ENCODE data around the gene PIEZO1. TPM values are rescaled to one million over a fixed set of nuclear protein-coding genes. Genes with fewer than 3 reads are reported as not detected.

The PIEZO1 gene
- total RNA-seq, 5 donors from 2014 or later (not counting 1 experiment from before 2014, with no cell fraction given), result 139 to 274 (median 240) TPM

DNA sequence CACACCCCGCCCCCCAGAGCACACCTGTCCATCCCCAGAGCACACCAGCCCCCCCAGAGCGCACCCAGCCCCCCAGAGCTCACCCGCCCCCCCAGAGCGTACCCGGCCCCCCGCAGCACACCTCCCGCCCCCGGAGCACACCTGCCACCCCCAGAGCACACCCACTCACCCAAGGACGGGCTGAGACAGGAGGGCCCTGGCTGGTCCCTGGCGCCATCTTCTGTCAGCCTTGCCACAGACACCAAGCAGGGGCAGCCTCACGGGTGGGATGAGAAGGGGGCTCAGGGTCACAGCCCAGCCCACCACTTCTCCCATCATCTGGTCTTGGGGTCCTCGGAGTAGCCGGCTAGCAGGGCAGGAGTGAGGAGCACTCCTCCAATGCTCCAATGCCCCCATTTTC, 31.8 kb downstream of the PIEZO1 start:
- WGBS (ENCODE audit: insufficient coverage), result 100% methylated on average over 1 of the region's 13 CpGs
- H3K4me3 ChIP-seq (ENCODE audit: control insufficient read depth in 1 of 2, extremely low read depth in 1 of 2, low read length in 1 of 2), result no peak overlapping the region
- CTCF ChIA-PET, result no interaction called here
- H3K9me3 ChIP-seq, result no peaks in the 10 kb centered on the region
- Mint-ChIP-seq H3K4me1 (peaks cover 0 to 19% (median 9%) of the 10 kb centered on the region in 3 donors), H3K27ac (no peak overlapping the region), H3K27me3 (no peaks in the 10 kb centered on the region), H3K9me3 (no peaks in the 10 kb centered on the region), H3K4me3 (no peak overlapping the region), H3K36me3 (no peaks in the 10 kb centered on the region)
- POLR2A ChIA-PET, result no interaction called here
- H3K27me3 ChIP-seq (replicated peaks in 1 of 2; ENCODE audit: control insufficient read depth in 2 of 2, extremely low read depth in 1 of 2, insufficient read depth in 2 of 2, low read length in 1 of 2), result no peaks in the 10 kb centered on the region
- H3K36me3 ChIP-seq (ENCODE audit: control insufficient read depth in 2 of 2, extremely low read depth in 1 of 2, insufficient read depth in 1 of 2, low read length in 1 of 2), result peaks cover 11% of the 10 kb centered on the region in 2 donors
- ATAC-seq (replicated peaks in 1 of 4), result no peak
- H3K4me1 ChIP-seq (ENCODE audit: control insufficient read depth in 1 of 2, extremely low read depth in 1 of 2, insufficient read depth in 2 of 2, low read length in 2 of 2), result peaks cover 0 to 32% of the 10 kb centered on the region in 2 experiments
- no peak overlapping the region for H3K27ac ChIP-seq (ENCODE audit: low read length)
- no peak for DNase-seq

DNA sequence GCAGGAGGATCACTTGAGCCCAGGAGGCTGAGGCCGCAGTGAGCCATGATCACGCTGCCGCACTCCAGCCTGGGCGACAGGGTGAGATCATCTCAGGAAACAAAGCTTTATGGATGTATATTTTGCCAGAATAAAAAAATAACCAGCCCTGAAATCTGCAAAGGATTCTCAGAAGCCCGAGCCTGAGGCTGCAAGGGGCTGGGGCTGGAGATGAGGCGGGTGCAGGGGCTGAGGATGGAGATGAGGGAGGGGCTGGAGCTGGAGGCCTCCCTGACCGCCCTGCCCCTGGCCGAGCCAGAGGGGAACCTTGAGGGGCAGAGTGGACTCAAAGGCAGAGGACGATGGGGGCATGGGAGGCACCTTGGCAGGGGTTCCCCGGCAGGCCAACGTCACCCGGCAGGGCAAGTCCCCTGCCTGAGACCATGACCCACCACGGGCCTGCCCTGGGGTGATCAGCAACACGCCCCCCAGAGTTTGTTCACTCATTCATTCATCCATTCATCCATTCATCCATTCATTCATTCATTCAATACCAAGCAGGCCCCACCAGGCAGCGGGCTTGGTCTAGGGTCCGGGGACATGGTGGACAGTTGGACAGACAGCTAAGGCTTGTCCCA, 32.5 kb downstream of the PIEZO1 start:
- H3K27me3 Mint-ChIP-seq, result no peaks in the 10 kb centered on the region
- H3K4me1 Mint-ChIP-seq, result peaks cover 0 to 16% (median 8%) of the 10 kb centered on the region in 3 donors
- no peaks in the 10 kb centered on the region for H3K9me3 Mint-ChIP-seq
- H3K4me3 ChIP-seq (ENCODE audit: control insufficient read depth in 1 of 2, extremely low read depth in 1 of 2, low read length in 1 of 2), result no peak overlapping the region
- H3K27ac ChIP-seq (ENCODE audit: low read length), result no peak overlapping the region
- H3K27me3 ChIP-seq (replicated peaks in 1 of 2; ENCODE audit: control insufficient read depth in 2 of 2, extremely low read depth in 1 of 2, insufficient read depth in 2 of 2, low read length in 1 of 2), result no peaks in the 10 kb centered on the region
- POLR2A ChIA-PET, result no interaction called here
- no peak overlapping the region for H3K4me3 Mint-ChIP-seq
- DNase-seq (no peak), ATAC-seq (replicated peaks in 1 of 4) (no peak)
- CTCF ChIA-PET, result no interaction called here
- peaks cover 0 to 25% of the 10 kb centered on the region in 2 experiments for H3K4me1 ChIP-seq (ENCODE audit: control insufficient read depth in 1 of 2, extremely low read depth in 1 of 2, insufficient read depth in 2 of 2, low read length in 2 of 2)
- H3K36me3 Mint-ChIP-seq, result no peaks in the 10 kb centered on the region
- H3K9me3 ChIP-seq, result no peaks in the 10 kb centered on the region
- no peak overlapping the region for H3K27ac Mint-ChIP-seq
- WGBS (ENCODE audit: insufficient coverage), result 94% methylated on average over 9 of the region's 16 CpGs
- H3K36me3 ChIP-seq (ENCODE audit: control insufficient read depth in 2 of 2, extremely low read depth in 1 of 2, insufficient read depth in 1 of 2, low read length in 1 of 2), result peaks cover 14 to 15% of the 10 kb centered on the region in 2 donors

DNA sequence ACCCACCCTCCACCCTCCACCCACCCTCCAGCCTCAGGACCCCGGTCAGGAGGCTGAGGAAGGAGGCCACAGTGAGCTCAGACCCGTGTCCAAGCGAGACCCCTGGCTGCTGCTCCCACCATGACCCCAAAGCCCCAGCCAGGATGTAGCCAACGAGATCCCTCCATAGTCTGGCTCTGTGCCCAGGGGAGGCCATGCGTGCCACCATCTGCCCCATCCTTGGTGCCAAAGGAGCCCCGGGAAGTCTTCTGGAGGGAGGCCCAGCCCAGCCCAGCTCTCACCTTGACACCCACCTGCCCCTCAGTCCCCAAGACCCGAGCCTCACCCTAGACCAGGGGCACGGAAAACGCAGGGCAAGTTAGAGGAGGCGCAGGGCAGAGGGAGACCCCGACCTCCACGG, 34.2 kb downstream of the PIEZO1 start:
- Histone ChIP-seq H3K27me3 (replicated peaks in 1 of 2; ENCODE audit: control insufficient read depth in 2 of 2, extremely low read depth in 1 of 2, insufficient read depth in 2 of 2, low read length in 1 of 2) (no peaks in the 10 kb centered on the region), H3K9me3 (no peaks in the 10 kb centered on the region), H3K4me3 (ENCODE audit: control insufficient read depth in 1 of 2, extremely low read depth in 1 of 2, low read length in 1 of 2) (no peak overlapping the region), H3K36me3 (ENCODE audit: control insufficient read depth in 2 of 2, extremely low read depth in 1 of 2, insufficient read depth in 1 of 2, low read length in 1 of 2) (peaks cover 14 to 15% of the 10 kb centered on the region in 2 donors), H3K4me1 (ENCODE audit: control insufficient read depth in 1 of 2, extremely low read depth in 1 of 2, insufficient read depth in 2 of 2, low read length in 2 of 2) (peaks cover 0 to 34% of the 10 kb centered on the region in 2 experiments), H3K27ac (ENCODE audit: low read length) (no peak overlapping the region)
- no peaks in the 10 kb centered on the region for H3K9me3 Mint-ChIP-seq
- WGBS (ENCODE audit: insufficient coverage), result 87% methylated on average over 6 of the region's 12 CpGs
- peaks cover 2 to 26% (median 13%) of the 10 kb centered on the region in 3 donors for H3K4me1 Mint-ChIP-seq
- H3K4me3 Mint-ChIP-seq, result no peak overlapping the region
- H3K36me3 Mint-ChIP-seq, result no peaks in the 10 kb centered on the region
- no peak for DNase-seq
- ChIA-PET CTCF (no interaction called here), POLR2A (no interaction called here)
- no peaks in the 10 kb centered on the region for H3K27me3 Mint-ChIP-seq
- no peak for ATAC-seq (replicated peaks in 1 of 4)
- H3K27ac Mint-ChIP-seq, result no peak overlapping the region

DNA sequence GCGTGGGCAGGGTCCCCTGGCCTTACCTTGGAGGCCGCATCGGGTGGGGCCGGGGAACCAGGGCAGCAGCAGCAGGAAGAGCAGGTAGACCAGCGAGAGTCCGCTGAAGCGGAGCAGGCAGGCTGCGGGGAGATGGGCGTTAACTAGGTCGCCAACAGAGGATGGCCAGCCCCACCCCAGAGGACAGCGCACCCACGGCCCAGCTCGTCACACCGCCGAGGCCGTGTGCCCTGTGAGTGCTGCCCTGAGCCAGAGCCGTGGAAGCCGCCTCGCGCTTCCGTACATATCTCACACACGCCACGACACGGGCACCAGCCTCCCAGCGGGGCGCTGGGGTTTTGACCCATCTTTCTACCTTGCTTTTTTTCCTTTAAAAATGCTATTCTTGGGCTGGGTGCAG, 35.7 kb downstream of the PIEZO1 start:
- WGBS (ENCODE audit: insufficient coverage), result 96% methylated on average over 23 of the region's 26 CpGs
- Mint-ChIP-seq H3K4me1 (peaks cover 11 to 34% (median 20%) of the 10 kb centered on the region in 3 donors), H3K27ac (no peak overlapping the region), H3K9me3 (no peaks in the 10 kb centered on the region), H3K27me3 (no peaks in the 10 kb centered on the region), H3K4me3 (no peak overlapping the region), H3K36me3 (no peaks in the 10 kb centered on the region)
- ATAC-seq (replicated peaks in 1 of 4), result no peak
- Histone ChIP-seq H3K27me3 (replicated peaks in 1 of 2; ENCODE audit: control insufficient read depth in 2 of 2, extremely low read depth in 1 of 2, insufficient read depth in 2 of 2, low read length in 1 of 2) (no peaks in the 10 kb centered on the region), H3K27ac (ENCODE audit: low read length) (no peak overlapping the region), H3K9me3 (no peaks in the 10 kb centered on the region), H3K4me3 (ENCODE audit: control insufficient read depth in 1 of 2, extremely low read depth in 1 of 2, low read length in 1 of 2) (no peak overlapping the region), H3K4me1 (ENCODE audit: control insufficient read depth in 1 of 2, extremely low read depth in 1 of 2, insufficient read depth in 2 of 2, low read length in 2 of 2) (peaks cover 4 to 37% of the 10 kb centered on the region in 2 experiments), H3K36me3 (ENCODE audit: control insufficient read depth in 2 of 2, extremely low read depth in 1 of 2, insufficient read depth in 1 of 2, low read length in 1 of 2) (peaks cover 14 to 15% of the 10 kb centered on the region in 2 donors)
- ChIA-PET POLR2A (no interaction called here), CTCF (interaction anchor here (0.6 to 0.7 kb wide), 2 partner anchors 32 to 34 kb away, joined by 3 to 4 read pairs; no protein-coding TSS in a partner anchor)
- DNase-seq, result no peak

DNA sequence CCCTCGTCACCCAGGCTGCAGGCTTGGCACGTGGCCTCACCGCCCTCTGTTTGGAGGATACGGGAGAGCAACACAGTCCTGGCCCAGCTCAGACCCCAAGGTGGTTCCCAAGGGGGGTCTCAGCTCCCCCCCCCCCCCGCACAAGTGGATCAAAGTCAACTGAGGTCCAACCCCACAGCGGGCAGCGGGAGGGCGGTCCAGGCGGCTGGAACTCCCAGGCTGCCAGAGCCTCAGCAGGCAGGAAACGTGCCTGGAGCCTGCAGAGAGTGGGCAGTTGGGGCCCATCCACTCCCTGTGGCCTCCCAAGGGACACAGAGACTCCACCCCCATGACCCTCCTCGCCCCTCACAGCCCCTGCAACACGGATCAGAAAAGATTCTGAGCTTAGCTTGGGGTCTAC, 36.7 kb downstream of the PIEZO1 start:
- Histone ChIP-seq H3K27me3 (replicated peaks in 1 of 2; ENCODE audit: control insufficient read depth in 2 of 2, extremely low read depth in 1 of 2, insufficient read depth in 2 of 2, low read length in 1 of 2) (no peaks in the 10 kb centered on the region), H3K4me3 (ENCODE audit: control insufficient read depth in 1 of 2, extremely low read depth in 1 of 2, low read length in 1 of 2) (no peak overlapping the region), H3K4me1 (ENCODE audit: control insufficient read depth in 1 of 2, extremely low read depth in 1 of 2, insufficient read depth in 2 of 2, low read length in 2 of 2) (peaks cover 10 to 38% of the 10 kb centered on the region in 2 experiments), H3K27ac (ENCODE audit: low read length) (no peak overlapping the region), H3K36me3 (ENCODE audit: control insufficient read depth in 2 of 2, extremely low read depth in 1 of 2, insufficient read depth in 1 of 2, low read length in 1 of 2) (peaks cover 14 to 15% of the 10 kb centered on the region in 2 donors), H3K9me3 (no peaks in the 10 kb centered on the region)
- Mint-ChIP-seq H3K36me3 (no peaks in the 10 kb centered on the region), H3K9me3 (no peaks in the 10 kb centered on the region), H3K27me3 (no peaks in the 10 kb centered on the region), H3K4me1 (peaks cover 18 to 39% (median 25%) of the 10 kb centered on the region in 3 donors), H3K4me3 (no peak overlapping the region), H3K27ac (peak overlapping the region in 1 of 2 donors; percentile 58)
- ChIA-PET POLR2A (no interaction called here), CTCF (interaction anchor here in 1 of 2 donors (0.6 kb wide), 1 partner anchor 11 kb away, joined by 3 read pairs; no protein-coding TSS in a partner anchor)
- ATAC-seq (replicated peaks in 1 of 4) (no peak), DNase-seq (no peak)
- 86% methylated on average over 12 of the region's 12 CpGs for WGBS (ENCODE audit: insufficient coverage)

DNA sequence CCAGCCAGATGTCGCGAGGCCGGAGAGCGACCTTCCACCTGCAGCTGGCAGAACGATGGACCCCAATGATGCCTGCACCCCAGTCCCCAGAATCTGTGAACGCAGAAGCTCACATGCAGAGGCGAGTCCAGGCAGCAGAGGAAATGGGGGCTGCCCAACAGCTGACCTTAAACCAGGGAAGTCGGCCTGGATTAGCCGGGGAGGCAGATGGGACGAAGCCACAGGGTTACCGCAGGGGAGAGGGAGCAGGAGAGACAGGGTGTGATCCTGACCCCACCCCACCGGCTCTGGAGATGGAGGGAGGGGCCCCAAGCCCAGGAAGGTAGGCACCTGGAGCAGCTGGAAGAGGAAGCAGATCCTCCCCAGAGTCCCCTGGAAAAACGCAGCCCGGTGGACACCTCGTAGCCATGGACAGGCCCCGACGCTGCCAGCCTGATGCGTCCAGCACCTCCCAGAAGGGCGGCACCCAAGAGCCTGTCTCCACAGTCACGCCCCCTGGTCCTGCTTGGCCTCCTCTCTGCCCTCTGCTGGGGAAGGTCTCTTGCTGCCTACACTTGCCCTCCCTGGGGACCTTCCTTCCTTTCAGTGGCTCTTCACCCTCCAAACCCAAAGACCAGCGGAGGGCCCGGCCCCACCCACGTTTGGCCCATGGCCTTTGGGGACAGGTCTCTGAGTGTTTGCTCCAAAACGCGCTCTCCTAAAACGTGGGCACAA, 37.3 kb downstream of the PIEZO1 start:
- Mint-ChIP-seq H3K36me3 (no peaks in the 10 kb centered on the region), H3K27me3 (no peaks in the 10 kb centered on the region), H3K4me3 (no peak overlapping the region), H3K9me3 (no peaks in the 10 kb centered on the region), H3K4me1 (peaks cover 18 to 41% (median 28%) of the 10 kb centered on the region in 3 donors), H3K27ac (peak overlapping the region; percentile 57 to 58)
- Histone ChIP-seq H3K27ac (ENCODE audit: low read length) (no peak overlapping the region), H3K4me3 (ENCODE audit: control insufficient read depth in 1 of 2, extremely low read depth in 1 of 2, low read length in 1 of 2) (no peak overlapping the region), H3K36me3 (ENCODE audit: control insufficient read depth in 2 of 2, extremely low read depth in 1 of 2, insufficient read depth in 1 of 2, low read length in 1 of 2) (peaks cover 15 to 18% of the 10 kb centered on the region in 2 donors), H3K9me3 (no peaks in the 10 kb centered on the region), H3K4me1 (ENCODE audit: control insufficient read depth in 1 of 2, extremely low read depth in 1 of 2, insufficient read depth in 2 of 2, low read length in 2 of 2) (peaks cover 10 to 43% of the 10 kb centered on the region in 2 experiments), H3K27me3 (replicated peaks in 1 of 2; ENCODE audit: control insufficient read depth in 2 of 2, extremely low read depth in 1 of 2, insufficient read depth in 2 of 2, low read length in 1 of 2) (no peaks in the 10 kb centered on the region)
- WGBS (ENCODE audit: insufficient coverage), result 98% methylated on average over 18 of the region's 26 CpGs
- CTCF ChIA-PET, result interaction anchor here in 1 of 2 donors (0.6 to 0.9 kb wide), 2 partner anchors 12 to 37 kb away, joined by 3 read pairs; partner anchors contain the start of gene PIEZO1
- ATAC-seq (replicated peaks in 1 of 4) (no peak), DNase-seq (peak in 5 of 35 experiments; percentile 16 to 51 (median 32))
- POLR2A ChIA-PET, result no interaction called here
